AG08395 (cell line): Measurements from ENCODE around the gene LIMS2.

Source experiments
- DNase-seq: peaks from one replicate; pipeline ENCODE4 v3.0.0; 2012; ENCODE audit warnings: mixed read lengths, low spot score

LIMS2 gene

DNA sequence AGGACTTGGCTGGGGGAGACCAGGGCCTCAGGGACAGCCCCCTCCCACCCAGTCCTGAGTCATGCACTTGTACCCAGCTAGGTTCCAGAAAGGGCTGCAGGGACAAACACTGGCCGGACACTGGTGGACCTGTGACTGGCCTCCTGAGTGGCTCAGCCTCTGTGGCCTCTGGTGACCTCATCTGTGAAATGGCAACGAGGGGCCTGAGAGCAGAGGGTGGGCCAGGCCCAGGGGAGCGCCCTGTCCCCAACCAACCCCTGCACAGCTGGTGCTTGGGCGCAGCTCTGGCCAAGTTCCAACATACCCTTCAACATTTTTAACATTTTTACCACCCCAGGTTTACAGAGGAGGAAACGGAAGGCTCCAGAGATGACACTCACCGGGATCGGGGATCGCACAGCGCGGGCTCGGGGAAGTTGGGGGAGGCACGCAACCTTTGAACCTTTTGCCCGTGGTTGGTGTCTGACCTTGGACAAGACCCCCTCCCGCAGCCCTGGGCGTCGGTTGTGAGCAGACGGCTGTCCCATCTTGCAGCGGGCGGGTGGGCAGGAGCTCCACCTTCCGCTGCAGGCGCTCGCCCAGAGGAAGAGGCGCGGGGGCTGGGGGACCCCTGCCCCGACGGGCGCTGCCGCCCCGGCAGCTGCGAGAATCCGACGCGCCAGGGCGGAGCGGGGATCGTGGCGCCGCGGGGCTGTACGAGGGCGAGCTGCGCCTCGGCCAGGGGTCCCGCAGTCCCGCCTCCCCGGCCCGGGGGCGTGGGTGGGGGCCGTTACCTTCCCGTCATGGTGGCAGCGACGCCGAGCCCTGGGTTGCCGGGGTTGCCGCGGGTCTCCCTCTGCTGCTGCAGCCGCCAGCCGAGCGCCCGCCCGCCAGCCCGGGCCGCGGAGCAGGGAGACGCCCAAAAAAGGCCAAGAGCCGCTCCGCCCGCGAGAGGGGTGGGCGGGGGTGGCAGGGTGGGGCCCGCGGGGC lies 805 bp downstream of the LIMS2 start:
- peak; percentile 50 for DNase-seq

DNA sequence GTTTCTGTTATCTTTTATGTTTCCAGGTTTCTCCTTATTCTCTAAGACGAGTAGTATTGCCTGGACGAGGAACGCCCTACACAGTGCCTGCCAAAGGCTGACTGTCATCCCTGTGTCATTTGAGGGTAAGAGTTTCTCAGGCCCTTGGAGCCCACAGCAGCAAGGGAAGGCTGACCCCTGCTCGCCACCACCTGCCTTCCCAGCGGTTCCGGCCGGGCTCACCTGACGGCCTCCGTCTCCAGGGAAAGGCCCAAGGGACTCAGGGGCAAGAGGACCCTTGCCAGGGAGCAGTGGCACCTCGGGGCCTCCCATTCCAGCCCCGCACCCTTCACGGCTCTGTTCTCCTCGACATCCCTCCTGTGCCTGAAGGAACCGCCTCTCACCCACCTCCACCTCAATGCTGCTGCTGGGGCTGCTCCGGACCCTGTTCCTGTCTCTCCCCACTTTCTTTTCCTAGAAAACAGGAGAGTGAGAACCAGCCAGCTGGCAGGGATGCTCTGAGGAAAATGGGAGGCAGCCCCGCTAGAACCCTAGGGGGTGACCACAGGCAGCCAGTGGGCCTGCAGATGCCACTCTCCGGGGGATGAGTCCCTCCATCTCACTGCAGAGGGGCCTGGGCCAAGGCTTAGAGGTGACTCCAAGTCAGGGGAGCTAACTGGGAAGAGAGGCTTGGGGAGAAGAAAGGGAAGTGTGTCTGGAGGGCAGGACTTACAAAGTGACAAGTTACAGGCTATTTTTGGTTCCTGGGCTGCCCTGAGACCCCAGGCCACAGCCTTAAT lies 1.9 kb downstream of the LIMS2 start:
- peak; percentile 35 for DNase-seq

DNA sequence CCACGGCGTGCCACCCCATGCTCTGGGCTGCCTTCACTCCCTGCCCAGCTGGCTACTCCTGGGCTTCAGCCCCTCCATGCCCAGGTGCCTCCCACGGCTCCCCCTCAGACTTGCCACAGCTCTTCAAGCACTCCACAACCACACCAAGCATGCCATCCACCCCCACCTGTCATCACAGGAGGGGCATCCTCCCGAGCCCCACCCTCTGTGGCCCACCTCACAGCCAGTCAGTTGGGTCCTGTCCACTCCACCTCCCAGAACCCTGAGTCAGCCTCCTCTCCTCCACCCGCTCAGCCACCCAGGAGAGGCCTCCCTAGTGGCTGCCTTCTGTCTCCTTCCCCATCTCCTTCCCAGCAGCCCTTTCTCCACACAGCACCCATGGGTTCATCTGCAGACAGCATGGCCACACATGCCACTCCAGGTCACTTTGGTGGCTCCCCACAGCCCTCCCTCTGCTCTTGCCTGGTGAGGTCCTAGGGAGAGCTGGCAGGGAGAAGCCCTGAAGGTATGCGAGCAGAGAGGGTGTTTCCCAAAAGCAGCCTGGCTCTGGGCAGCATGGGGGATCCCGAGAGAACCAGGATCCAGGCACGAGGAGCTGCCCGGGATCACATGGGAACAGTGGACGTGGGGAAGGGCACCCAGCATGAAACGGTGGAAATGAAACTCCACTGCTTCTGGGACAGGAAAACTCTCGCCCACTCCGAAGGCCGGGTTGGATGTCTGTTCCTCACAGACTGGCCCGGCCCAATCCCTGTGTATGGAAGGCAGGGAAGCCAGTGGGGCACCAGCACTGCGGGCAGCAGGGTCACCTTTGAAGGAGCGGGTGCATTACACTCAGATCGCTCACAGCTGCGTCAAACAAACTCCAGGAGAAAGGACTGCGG lies 2.7 kb downstream of the LIMS2 start:
- no peak for DNase-seq

DNA sequence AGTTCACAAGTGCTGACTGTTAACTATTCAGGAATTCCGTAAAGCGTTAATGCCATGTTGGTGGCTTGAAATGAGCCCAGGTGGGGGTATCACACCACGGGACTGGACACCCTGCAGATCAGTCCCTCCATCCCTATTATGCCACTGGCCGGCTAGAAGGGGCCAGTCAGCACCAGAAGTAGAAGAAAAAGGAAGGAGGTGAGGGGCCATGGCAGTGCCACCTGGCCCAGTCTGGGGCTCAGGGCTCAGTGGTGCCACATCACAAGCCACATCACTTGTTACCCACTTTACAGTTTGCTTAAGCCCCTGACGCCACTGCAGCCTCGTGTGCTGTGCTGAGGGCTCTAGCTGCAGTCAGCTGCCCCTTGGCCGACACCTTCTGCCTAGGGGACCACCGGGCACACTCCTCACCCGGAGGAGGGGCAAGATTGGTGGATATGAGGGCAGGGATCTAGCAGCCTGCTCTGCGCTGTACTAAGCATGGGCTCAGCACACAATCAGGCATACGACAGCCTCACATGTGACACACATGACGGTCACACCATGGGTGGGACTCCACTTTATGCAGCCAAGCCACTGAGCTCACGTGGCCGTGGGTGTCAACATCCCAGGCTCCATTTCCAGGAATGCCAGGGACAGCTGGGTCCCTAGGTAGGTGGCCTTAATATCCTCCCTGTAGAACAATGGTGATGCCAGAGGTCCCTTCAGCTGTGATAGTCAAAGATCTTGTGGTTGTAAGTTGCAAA lies 3.6 kb downstream of the LIMS2 start:
- DNase-seq = no peak

GRCh38 chr2:127670957-127671290 lies 4.4 kb downstream of the LIMS2 start:
- DNase-seq = no peak

DNA sequence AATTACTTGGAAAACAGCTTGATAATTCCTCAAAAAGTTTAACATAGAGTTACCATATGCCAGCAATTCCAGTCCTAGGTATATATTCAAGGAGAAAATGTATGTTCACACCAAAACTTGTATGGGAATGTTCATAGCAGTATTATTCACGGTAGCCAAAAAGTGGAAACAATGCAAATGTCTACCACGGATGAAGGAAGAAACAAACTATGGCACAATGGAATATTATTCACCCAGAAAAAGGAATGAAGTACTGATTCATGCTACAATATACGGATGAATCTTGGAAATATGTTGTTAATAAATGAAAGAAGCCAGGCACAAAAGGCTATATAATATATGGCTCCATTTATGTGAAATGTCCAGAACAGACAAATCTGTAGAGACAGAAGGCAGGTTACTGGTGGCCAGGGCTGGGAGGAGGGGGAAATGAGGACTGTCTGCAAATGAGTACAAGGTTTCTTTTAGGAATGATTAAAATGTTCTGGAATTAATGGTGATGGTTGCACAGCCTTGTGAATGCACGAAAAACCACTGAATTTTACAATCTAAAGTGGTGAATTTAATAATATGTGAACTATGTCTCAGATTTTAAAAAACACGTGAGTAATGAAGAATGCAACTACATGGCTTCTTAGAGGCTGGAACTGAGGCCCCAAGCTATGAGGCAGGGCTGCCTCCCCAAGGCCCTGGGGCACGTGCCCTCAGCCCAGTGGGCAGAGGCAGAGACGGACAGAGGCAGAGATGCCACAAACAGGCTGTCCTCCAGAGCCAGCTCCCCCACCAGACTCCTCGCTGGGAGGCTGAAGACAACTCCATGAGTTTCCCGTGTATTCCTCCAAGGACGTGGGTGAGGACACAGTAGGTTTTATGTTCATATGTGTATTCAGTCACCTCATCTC lies 5.0 kb downstream of the LIMS2 start:
- no peak for DNase-seq

GRCh38 chr2:127669056-127669455 lies 6.3 kb downstream of the LIMS2 start:
- DNase-seq = no peak

DNA sequence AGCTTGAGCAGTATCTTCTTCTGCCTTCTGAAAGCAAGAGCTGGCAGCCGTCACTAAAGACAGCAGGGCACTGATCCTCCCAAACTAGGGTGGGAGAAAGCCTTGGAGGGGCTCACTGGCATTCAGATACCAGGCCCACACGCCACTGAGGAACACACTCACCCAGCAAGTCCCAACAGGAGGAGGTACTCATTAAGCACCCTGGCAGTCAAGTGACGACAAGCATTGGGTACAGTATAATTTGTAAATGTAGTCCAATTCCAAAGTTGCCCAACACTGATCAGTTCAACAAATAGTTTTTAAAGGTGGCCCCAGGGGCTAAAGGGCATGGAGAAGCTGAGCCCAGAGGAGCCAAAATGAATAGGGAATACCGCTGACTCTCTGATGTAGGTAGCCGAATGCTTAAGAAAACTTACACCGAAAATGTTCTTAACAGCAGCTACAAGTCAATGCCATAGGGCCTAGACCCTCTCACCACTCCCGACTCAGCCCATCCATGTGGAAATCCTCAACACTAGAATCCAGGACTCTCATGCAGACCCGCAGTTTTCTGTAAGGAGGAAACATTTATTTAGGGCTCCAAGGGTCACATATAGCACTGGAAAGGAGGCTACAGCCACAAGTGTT lies 9.9 kb downstream of the LIMS2 start:
- DNase-seq = no peak

DNA sequence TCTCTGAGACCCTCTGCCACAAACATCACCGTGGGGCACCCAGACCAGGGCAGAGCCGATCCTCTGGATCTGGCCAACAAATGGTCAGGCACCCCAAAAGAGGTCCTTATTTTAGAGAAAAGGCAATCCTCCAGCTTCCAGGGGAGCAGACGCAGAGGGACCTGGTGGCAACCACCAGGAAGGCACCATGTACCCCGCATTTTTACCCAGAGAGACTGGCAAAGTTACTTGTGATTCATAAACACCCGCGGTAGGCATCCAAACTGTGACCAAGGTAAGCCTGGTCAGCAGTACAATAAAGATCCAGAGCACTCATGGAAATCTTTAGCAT lies 10.5 kb downstream of the LIMS2 start:
- no peak for DNase-seq

DNA sequence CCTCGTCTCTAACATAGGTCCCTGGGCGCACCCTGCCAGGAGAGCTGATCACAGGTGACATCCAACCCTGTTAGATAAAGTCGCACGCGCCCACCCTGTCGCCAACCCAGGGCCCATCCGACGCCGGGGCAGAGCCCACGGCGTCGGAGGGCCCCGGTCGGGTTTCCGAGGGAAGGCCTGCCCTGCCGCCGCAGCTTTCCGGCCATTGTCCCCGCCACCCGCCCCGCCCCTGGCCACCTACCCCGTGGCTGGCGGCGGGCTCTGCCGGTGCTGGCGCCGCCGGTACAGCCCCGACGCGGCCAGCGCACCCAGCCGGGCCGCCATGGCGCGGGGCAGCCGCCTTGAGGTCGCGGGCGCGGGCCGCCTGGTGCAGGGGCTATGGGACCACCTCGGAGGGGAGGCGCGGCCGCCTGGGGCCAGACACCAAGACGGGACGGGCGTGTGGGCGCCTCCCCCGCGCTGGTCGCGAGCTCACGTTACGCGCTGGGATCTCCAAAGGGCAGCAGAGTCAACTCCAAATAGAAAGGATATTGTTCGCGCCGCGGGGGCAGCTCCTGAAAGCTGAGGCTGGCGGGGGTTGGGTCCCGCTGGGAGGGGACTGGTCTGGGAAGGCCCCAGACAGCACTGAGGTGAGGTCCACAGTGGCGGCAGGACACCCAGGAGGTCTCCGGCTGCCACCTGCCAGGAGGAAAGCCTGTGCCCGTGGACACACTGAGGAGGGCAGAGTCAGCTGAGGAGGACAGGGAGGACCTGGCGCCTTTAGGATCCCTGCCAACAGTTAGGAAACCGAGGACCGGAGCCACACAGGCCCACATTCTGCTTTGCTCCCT lies 11.1 kb downstream of the LIMS2 start:
- no peak for DNase-seq

DNA sequence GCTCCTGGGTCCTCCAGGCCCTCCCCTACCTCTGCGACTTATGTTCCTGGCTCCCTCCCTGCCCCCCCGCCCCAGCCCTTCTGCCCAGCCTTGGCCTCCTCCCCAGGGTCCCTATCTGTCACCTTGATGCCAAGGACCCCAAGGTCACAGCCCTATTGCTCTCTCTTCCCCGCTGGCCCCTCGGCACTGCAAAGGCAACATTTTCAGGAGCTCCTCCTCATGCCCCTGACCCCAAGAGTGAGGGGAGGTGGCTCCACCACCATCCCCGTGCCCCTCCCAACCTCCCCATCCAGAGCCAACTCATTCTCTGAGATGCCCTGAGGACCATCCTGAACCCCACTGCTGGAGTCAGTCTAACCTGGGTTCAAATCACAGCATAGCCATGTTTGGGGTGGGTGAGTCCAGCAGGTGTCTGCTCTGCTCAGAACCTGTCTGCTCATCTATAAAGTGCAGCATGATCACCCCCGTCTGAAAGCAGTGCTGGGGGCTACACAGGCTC lies 11.7 kb downstream of the LIMS2 start:
- DNase-seq = no peak

DNA sequence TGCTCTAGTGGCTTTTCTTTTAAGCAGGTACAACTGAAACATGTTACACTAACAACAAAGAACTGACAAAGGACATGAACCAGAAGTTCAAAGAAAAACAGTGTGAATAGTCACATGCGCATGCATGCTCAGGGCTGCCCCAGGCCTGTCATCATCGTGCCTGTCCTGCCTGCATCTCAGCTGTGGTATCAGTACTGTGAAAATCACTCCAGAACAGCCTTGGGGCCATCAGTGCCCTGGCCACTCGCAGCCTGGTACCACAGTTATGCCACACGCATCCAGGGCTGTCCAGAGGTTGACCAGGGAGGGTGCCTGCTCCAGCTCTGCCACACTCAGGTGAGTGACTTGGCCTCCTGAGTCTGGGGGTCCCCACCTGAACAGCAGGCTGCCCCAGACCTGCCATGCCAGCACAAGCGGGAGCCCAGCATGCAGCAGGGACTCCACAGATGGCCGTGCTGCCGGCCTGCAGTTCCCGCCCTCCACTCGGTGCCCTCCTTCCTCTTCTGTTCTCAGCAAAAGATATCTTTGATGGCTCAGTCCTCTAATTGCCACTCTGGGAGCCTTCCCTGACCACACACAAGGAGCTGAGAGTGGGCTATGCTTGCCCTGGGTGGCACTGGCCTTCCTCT lies 12.3 kb downstream of the LIMS2 start:
- no peak for DNase-seq

DNA sequence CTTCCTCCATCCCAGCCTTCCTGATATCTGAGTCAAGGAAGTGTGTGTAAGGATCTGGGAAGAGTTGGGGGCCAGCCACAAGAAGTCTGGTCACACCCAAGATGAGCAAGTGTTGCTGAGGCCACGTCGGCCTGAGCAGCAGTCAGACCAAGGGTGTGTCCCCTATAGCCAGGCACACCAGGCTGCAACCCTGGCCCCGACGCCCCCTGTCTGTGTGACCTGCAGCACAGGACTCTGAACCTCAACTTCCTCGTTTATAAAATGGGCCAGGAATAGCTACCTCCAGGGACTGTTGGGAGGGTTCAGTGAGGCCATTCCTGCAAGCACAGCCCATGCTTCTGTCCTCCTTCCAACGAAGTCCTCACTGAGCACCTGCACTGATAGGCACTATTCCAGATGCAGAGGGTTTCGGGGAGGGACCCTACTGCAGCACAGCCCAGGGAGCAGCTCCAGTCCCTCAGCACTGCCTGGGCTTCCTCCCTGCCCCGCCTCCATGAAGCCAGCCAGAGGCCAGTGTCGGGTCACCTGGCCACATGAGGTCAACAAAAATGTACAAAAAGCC lies 13.3 kb downstream of the LIMS2 start:
- peak; percentile 54 for DNase-seq

DNA sequence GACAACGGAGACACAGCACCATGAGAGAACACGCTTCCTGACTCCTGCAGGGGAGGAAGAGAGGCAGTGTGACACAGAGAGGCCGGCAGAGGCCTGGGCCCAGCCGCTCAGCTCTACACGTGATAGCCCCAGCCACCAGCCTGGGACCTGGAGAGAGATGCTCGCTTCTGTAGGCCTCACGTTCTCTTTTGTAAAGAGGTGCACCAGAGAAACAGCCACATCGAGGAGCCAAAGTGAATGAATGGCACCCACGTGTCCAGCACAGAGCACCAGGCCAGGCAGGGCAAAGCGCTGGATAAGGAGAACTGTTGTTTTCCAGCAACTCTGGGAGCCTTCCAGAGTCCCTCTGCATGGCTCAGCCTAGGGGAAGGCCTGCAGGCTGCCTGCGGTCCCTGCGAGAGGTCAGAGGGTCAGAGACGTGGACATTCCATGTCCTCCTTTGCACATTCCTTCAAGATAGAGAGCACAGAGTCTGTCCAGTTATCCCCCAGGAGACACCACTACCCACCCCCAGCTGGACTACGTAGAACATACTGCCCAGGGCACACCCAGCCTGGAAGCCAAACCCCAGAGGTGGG lies 14.2 kb downstream of the LIMS2 start:
- DNase-seq = no peak

DNA sequence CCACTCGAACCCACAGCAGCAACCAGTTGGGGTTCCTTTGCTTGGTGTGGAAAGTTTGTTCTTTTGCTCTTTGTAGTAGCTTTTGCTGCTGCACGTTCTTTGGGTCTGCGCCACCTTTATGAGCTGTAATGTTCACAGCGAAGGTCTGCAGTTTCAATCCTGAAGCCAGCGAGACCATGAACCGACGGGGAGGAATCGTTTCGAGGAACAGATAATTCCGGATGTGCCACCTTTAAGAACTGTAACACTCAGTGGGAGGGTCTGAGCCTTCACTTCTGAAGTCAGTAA lies 15.1 kb downstream of the LIMS2 start:
- no peak for DNase-seq

- DNase-seq = no peak
Observed at GRCh38 chr2:127659408-127660290, 15.7 kb downstream of the LIMS2 start.
